BJ (cell line): ENCODE measurements around the gene TAGAP. TPM values are rescaled to one million over a fixed set of nuclear protein-coding genes. Genes with fewer than 3 reads are reported as not detected.

Source experiments
- CTCF ChIA-PET: fragments of 350-600 bp; formaldehyde crosslinking; extraction: SDS; loops from one replicate; lab custom pipeline; 2021; ENCODE audit warnings: antibody characterized with exemption, inconsistent platforms; lab: Yijun Ruan, JAX
- POLR2A ChIA-PET: fragments of 300-600 bp; sonication (Branson Sonifier 250); formaldehyde crosslinking; extraction: SDS; loops from one replicate; lab custom pipeline; 2021; ENCODE audit warnings: antibody characterized with exemption; lab: Charles Lee
- DNase-seq: peaks from one replicate; pipeline ENCODE4 v3.0.0-alpha.2; 2011; ENCODE audit warnings: low read depth
- H3K27me3 ChIP-seq: 2 replicates; pipeline ENCODE4 v1.6.0; 2011; ENCODE audit warnings: low read length; ENCODE audit not compliant: control insufficient read depth, insufficient read depth
- H3K36me3 ChIP-seq: 2 replicates; pipeline ENCODE4 v1.5.1; 2011; ENCODE audit warnings: low read length; ENCODE audit not compliant: control insufficient read depth, insufficient read depth
- H3K4me3 ChIP-seq: 2 replicates; pipeline ENCODE4 v1.5.1; 2011; ENCODE audit warnings: low read depth, mild to moderate bottlenecking, control low read depth, low read length
- polyA plus RNA-seq: library from polyadenylated mRNA; depleted of rRNA; stranded (reverse); fragments of >200 nt; gene quantifications from 2 replicates; pipeline ENCODE4 v1.2.3, GENCODE V29; 2011
- TF ChIP-seq, protein P1 (sequence below): IDR thresholded peaks from 2 replicates; pipeline ENCODE4 v1.5.1; 2011; ENCODE audit warnings: low read depth, mild to moderate bottlenecking, control low read depth, inconsistent platforms, low read length, moderate library complexity; ENCODE audit not compliant: insufficient read depth

The TAGAP gene
- polyA plus RNA-seq, 1 experiment = not detected

DNA sequence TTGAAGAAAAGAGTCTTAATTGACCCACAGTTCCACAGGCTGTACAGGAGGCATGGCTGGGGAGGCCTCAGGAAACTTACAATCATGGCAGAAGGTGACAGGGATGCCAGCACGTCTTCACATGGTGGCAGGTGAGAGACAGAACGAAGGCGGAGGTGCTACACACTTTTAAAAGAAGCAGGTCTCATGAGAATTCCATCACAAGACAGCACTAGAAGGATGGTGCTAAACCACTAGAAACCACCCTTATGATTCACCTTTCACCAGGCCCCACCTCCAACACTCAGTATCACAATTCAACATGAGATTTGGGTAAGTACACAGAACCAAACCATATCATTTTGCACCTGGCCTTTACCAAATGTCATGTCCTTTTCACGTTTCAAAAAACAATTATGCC is 20.9 kb downstream of the TAGAP start:
- TF ChIP-seq, protein P1, sequence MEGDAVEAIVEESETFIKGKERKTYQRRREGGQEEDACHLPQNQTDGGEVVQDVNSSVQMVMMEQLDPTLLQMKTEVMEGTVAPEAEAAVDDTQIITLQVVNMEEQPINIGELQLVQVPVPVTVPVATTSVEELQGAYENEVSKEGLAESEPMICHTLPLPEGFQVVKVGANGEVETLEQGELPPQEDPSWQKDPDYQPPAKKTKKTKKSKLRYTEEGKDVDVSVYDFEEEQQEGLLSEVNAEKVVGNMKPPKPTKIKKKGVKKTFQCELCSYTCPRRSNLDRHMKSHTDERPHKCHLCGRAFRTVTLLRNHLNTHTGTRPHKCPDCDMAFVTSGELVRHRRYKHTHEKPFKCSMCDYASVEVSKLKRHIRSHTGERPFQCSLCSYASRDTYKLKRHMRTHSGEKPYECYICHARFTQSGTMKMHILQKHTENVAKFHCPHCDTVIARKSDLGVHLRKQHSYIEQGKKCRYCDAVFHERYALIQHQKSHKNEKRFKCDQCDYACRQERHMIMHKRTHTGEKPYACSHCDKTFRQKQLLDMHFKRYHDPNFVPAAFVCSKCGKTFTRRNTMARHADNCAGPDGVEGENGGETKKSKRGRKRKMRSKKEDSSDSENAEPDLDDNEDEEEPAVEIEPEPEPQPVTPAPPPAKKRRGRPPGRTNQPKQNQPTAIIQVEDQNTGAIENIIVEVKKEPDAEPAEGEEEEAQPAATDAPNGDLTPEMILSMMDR = no peak
- no peak overlapping the region for H3K4me3 ChIP-seq
- ChIA-PET POLR2A (no interaction called here), CTCF (interaction anchor here (1.0 to 2.2 kb wide), 2 partner anchors 16 to 111 kb away, joined by 3 to 6 read pairs; no protein-coding TSS in a partner anchor)
- no peaks in the 10 kb centered on the region for H3K36me3 ChIP-seq
- 0 out of 2 replicates have a peak, but pooled peaks cover 2% of the 10 kb centered on the region for H3K27me3 ChIP-seq
- DNase-seq = no peak

DNA sequence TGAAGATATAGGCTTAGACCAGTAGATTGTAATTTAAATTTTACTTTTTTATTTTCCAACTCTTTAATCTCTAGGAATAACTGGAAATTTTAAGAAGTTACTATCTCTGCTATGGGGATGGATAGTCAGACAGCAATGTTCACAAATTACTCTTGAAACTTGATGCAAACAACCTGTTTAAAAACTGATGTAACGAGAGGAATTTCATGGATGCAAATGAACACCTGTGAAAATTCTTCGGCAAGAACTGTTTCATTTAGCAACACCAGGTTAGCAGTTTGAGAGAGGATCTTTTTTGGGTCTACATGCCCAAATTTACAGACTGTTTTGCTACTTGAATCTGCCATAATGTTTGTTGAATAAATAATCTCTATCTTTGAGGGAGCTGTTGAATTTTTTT is 24.8 kb downstream of the TAGAP start:
- Histone ChIP-seq H3K4me3 (no peak overlapping the region), H3K27me3 (0 out of 2 replicates have a peak, but pooled peaks cover 2% of the 10 kb centered on the region), H3K36me3 (no peaks in the 10 kb centered on the region)
- TF ChIP-seq, protein P1 = no peak
- ChIA-PET POLR2A (no interaction called here), CTCF (interaction anchor here (2.9 to 3.2 kb wide), 2 partner anchors 22 to 114 kb away, joined by 11 to 12 read pairs; no protein-coding TSS in a partner anchor)
- DNase-seq = no peak

DNA sequence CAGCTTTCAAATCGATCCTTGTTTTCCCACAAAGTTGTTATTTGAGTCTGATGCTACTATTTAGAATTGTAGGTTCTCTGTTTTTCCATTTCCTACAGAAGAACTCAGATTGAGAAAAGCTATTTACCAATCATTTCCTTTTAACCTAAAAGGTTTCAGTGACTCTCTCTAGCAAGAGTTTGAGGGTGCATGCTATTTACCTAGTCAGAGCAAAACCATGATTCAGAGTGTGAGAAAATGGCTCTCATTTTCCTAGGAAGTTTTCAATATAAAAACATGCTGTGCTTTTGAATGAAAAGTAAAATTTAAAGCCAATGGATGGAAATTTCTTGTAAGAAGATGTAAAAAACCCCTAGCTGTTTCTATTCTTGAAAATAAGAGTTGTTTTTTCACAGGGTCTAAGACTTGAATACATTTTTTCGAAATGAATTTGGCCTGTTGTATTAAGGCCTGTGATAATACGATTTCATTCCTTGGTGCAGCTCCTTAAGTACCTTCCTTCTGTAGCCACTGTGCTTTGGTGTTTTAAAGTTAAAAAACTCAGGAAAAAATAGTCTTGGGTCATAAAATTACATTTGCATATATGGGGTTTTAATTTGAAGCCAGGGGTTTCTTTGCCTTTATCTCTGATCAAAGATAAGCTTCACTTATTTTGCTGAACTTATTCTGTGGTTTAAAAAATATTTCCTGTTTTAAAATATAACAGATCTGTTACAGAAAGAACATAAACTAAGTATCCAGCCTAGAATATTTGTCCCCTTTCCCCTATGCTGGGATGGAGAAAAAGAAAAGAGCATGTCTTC is 26.8 kb downstream of the TAGAP start:
- CTCF ChIA-PET = interaction anchor here (1.4 to 3.2 kb wide), 4 partner anchors 9 to 116 kb away, joined by 3 to 12 read pairs (median 6); no protein-coding TSS in a partner anchor
- POLR2A ChIA-PET = no interaction called here
- Histone ChIP-seq H3K27me3 (0 out of 2 replicates have a peak, but pooled peaks cover 2% of the 10 kb centered on the region), H3K4me3 (no peak overlapping the region), H3K36me3 (no peaks in the 10 kb centered on the region)
- no peak for DNase-seq
- TF ChIP-seq, protein P1 = no peak

DNA sequence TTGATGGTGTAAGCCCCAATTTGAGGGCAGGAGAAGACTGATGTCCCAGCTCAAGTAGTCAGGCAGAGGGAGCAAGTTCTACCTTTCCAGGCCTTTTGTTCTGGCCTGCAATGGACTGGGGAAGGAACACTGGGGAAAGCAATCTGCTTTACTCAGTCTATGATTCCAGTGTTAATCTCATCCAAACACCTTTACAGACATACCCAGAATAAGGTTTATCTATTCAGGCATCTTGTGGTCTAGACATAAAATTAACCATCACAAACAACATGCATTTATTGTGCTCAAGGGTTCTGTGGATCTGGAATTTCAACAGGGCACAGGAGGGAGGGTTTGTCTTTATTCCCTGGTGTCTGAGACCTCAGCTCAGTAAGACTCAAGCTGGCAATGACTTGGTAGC is 30.4 kb downstream of the TAGAP start:
- no peak for DNase-seq
- no peak overlapping the region for H3K4me3 ChIP-seq
- ChIA-PET CTCF (interaction anchor here (1.1 kb wide), 1 partner anchor 91 kb away, joined by 3 read pairs; no protein-coding TSS in a partner anchor), POLR2A (no interaction called here)
- TF ChIP-seq, protein P1 = no peak
- H3K27me3 ChIP-seq = 0 out of 2 replicates have a peak, but pooled peaks cover 2% of the 10 kb centered on the region
- no peaks in the 10 kb centered on the region for H3K36me3 ChIP-seq

DNA sequence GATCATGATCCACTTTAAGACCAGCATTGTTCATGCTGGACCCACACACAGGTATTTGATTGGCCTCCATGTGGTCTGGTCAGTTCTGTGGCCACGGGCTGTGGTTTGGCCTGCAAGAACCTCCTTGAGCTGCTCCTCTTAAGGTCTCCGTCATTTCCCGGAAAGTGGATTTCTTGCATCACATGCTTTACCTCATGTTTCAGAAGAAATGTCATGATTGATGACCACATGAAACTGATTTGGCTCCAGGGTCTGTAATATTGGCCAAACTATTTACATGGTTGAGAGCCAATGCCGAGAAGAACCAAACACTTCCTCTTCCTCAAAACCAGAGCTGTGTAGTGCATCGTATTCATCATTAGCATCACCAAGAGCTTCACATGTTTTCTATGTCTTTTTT is 31.6 kb downstream of the TAGAP start:
- no peak for DNase-seq
- ChIA-PET POLR2A (no interaction called here), CTCF (interaction anchor here (0.7 to 7.8 kb wide), 5 partner anchors 13 to 129 kb away, joined by 3 to 111 read pairs (median 4); partner anchors contain the start of gene RSPH3)

More for the DNA sequence above, 31.6 kb downstream of the TAGAP start:
- no peaks in the 10 kb centered on the region for H3K27me3 ChIP-seq
- TF ChIP-seq, protein P1 = no peak
- no peaks in the 10 kb centered on the region for H3K36me3 ChIP-seq
- no peak overlapping the region for H3K4me3 ChIP-seq
